ENCODE measurements around the gene COG3. TPM values are rescaled to one million over a fixed set of nuclear protein-coding genes. Genes with fewer than 3 reads are reported as not detected.
A peak's percentile ranks its signal among the peaks of the same experiment; 100 is the strongest.

COG3 gene
- total and polyA plus RNA-seq, 2 of the 13 experiments (the other 11 are each of a cell fraction or from before 2014, with no cell fraction given) = 37.8 to 47.5 TPM

GRCh38 chr13:45441633-45442032, 23.1 kb upstream of the COG3 start:
- H3K4me2 ChIP-seq (ENCODE audit: low read depth, low read length) = peak overlapping the region; percentile 73
- no peak for TF ChIP-seq ZHX2 (IDR thresholded peaks at IDR 0.05; ENCODE audit: low read depth)
- no peak for TF ChIP-seq ZHX2 (CRISPR knock-in tag; IDR thresholded peaks at IDR 0.05; ENCODE audit: borderline replicate concordance)
- TF ChIP-seq THAP11 (CRISPR knock-in tag; IDR thresholded peaks at IDR 0.05) = 0 out of 2 replicates have a peak, but pooled peaks have one; percentile 11
- no peak for TF ChIP-seq RBM22 (optimal IDR thresholded peaks at IDR 0.05; ENCODE audit: low read length)
- TF ChIP-seq, protein P1, sequence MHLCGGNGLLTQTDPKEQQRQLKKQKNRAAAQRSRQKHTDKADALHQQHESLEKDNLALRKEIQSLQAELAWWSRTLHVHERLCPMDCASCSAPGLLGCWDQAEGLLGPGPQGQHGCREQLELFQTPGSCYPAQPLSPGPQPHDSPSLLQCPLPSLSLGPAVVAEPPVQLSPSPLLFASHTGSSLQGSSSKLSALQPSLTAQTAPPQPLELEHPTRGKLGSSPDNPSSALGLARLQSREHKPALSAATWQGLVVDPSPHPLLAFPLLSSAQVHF (CRISPR knock-in tag; IDR thresholded peaks at IDR 0.05) = no peak
- TF ChIP-seq, protein P2, sequence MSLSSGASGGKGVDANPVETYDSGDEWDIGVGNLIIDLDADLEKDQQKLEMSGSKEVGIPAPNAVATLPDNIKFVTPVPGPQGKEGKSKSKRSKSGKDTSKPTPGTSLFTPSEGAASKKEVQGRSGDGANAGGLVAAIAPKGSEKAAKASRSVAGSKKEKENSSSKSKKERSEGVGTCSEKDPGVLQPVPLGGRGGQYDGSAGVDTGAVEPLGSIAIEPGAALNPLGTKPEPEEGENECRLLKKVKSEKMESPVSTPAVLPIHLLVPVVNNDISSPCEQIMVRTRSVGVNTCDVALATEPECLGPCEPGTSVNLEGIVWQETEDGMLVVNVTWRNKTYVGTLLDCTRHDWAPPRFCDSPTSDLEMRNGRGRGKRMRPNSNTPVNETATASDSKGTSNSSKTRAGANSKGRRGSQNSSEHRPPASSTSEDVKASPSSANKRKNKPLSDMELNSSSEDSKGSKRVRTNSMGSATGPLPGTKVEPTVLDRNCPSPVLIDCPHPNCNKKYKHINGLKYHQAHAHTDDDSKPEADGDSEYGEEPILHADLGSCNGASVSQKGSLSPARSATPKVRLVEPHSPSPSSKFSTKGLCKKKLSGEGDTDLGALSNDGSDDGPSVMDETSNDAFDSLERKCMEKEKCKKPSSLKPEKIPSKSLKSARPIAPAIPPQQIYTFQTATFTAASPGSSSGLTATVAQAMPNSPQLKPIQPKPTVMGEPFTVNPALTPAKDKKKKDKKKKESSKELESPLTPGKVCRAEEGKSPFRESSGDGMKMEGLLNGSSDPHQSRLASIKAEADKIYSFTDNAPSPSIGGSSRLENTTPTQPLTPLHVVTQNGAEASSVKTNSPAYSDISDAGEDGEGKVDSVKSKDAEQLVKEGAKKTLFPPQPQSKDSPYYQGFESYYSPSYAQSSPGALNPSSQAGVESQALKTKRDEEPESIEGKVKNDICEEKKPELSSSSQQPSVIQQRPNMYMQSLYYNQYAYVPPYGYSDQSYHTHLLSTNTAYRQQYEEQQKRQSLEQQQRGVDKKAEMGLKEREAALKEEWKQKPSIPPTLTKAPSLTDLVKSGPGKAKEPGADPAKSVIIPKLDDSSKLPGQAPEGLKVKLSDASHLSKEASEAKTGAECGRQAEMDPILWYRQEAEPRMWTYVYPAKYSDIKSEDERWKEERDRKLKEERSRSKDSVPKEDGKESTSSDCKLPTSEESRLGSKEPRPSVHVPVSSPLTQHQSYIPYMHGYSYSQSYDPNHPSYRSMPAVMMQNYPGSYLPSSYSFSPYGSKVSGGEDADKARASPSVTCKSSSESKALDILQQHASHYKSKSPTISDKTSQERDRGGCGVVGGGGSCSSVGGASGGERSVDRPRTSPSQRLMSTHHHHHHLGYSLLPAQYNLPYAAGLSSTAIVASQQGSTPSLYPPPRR (CRISPR knock-in tag; IDR thresholded peaks at IDR 0.05; ENCODE audit: borderline replicate concordance) = no peak
- peak; percentile 68 for TF ChIP-seq SMC3 (IDR thresholded peaks at IDR 0.05; ENCODE audit: low read length)
- TF ChIP-seq ZMAT3 (CRISPR knock-in tag; conservative IDR thresholded peaks at IDR 0.05) = no peak
- TF ChIP-seq ZNF180 (CRISPR knock-in tag; IDR thresholded peaks at IDR 0.05; ENCODE audit: borderline replicate concordance, low read depth) = no peak
- no peak for TF ChIP-seq ZNF550 (CRISPR knock-in tag; IDR thresholded peaks at IDR 0.05; ENCODE audit: borderline replicate concordance)

More at GRCh38 chr13:45441633-45442032, 23.1 kb upstream of the COG3 start:
- 17% methylated on average over 2 of the region's 2 CpGs for WGBS (ENCODE audit: low lambda C conversion rate)
- ATAC-seq (peak; percentile 70), DNase-seq (ENCODE audit: low spot score) (peak; percentile 70), FAIRE-seq (no peak)
- H3K36me3 ChIP-seq (replicated peaks in 1 of 2; ENCODE audit: control insufficient read depth in 1 of 2, insufficient read depth in 2 of 2, low read length in 2 of 2) = no peaks in the 10 kb centered on the region
- peak overlapping the region; percentile 17 for H2AFZ ChIP-seq (ENCODE audit: low read length)
- CTCF ChIA-PET (ENCODE audit: low intra/inter-chr PET ratio, low total read pairs) = interaction anchor here (1.1 to 1.4 kb wide), 2 partner anchors 23 to 49 kb away, joined by 3 to 6 read pairs; partner anchors contain the start of gene COG3
- intact Hi-C loops (cut with micrococcal nuclease; ENCODE audit: unreplicated experiment) = loop anchor here (1.0 to 2.0 kb wide), 2 partner anchors 23 kb away; partner anchors contain the start of genes COG3 and SLC25A30
- in situ Hi-C loops (cut with HindIII; ENCODE audit: extremely low pct_ligation_motif_present, low pct_unique_long_range_greater_than_20kb) = no loop called here
- POLR2A ChIA-PET = no interaction called here
- no peaks in the 10 kb centered on the region for H3K79me2 ChIP-seq (ENCODE audit: insufficient read depth, low read length)
- peaks cover 92% of the 10 kb centered on the region for H3K4me1 ChIP-seq (ENCODE audit: insufficient read depth, low read length)
- H3K9me3 ChIP-seq (ENCODE audit: low read length) = no peaks in the 10 kb centered on the region
- H3K27me3 ChIP-seq (ENCODE audit: control insufficient read depth in 1 of 2, insufficient read depth in 2 of 2, low read length in 2 of 2) = no peaks in the 10 kb centered on the region
- peak overlapping the region; percentile 86 for H3K27ac ChIP-seq (ENCODE audit: extremely low read length, insufficient read depth, low read length)
- H4K20me1 ChIP-seq (ENCODE audit: insufficient read depth, low read length) = no peaks in the 10 kb centered on the region
- H3K9ac ChIP-seq (ENCODE audit: insufficient read depth, low read depth, low read length) = peak overlapping the region; percentile 70
- no TSS peak for BruUV-seq (replicated peaks)
- peak overlapping the region in 2 of 3 experiments; percentile 17 to 58; a peak in 3 of 6 replicates for H3K4me3 ChIP-seq (replicated peaks in 1 of 3; ENCODE audit: insufficient read depth in 1 of 3, low read depth in 2 of 3, low read length in 3 of 3)
